ENCODE measurements around the gene CAMK2D.
A peak's percentile ranks its signal among the peaks of the same experiment; 100 is the strongest.

CAMK2D gene

DNA sequence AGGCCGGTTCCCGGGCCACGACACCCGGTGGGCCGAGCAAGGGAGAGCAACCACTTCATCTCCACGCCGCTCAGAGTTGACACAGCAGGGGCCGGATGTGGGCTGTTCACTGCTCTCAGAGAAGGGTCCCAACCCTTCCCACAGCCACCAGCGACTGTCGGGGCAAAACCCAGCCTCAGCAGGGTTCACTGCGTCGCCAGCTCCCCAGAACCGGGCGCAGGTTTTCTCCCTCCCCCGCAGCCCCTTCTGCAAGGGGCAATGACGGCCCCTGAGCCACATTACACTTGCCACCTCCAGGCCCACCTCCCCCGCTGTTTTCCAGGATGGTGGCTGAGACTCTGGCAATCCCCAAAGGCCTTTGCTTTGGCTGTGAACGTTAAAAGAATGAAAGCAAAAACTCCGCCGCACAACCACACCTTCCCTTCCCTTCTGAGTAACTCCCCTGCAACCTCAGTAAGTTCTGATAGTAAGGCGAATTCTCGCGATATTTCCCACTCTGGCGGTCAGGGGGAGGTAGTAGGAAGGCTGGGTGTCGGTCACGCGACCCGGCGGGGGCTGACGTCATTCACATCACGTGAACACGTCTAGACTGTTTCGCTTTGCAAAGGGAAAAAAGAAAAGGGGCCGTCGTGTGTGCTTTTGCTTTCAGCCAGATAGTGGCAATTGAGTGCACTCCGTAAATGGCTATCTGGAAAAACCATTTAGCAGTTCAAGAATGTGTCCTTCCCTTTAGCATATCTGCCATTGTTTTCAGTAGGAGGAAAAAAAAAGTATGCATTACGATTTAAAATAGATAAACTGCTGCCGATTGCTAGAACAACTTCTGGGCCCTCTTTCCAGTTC lies 869 bp upstream of the CAMK2D start:
- Histone ChIP-seq H3K4me1 (ENCODE audit: control insufficient read depth, insufficient read depth, low read length) (peaks cover 17% of the 10 kb centered on the region), H3K4me2 (ENCODE audit: low read length) (peak overlapping the region; percentile 90), H3K9ac (ENCODE audit: low read depth, low read length) (peak overlapping the region; percentile 94), H3K27me3 (ENCODE audit: control insufficient read depth, insufficient read depth, low read length) (no peaks in the 10 kb centered on the region), H3K4me3 (ENCODE audit: low read length) (peak overlapping the region; percentile 77), H3K9me3 (replicated peaks; ENCODE audit: low read length) (no peaks in the 10 kb centered on the region), H3K36me3 (ENCODE audit: insufficient read depth, low read length) (peaks cover 4% of the 10 kb centered on the region)

DNA sequence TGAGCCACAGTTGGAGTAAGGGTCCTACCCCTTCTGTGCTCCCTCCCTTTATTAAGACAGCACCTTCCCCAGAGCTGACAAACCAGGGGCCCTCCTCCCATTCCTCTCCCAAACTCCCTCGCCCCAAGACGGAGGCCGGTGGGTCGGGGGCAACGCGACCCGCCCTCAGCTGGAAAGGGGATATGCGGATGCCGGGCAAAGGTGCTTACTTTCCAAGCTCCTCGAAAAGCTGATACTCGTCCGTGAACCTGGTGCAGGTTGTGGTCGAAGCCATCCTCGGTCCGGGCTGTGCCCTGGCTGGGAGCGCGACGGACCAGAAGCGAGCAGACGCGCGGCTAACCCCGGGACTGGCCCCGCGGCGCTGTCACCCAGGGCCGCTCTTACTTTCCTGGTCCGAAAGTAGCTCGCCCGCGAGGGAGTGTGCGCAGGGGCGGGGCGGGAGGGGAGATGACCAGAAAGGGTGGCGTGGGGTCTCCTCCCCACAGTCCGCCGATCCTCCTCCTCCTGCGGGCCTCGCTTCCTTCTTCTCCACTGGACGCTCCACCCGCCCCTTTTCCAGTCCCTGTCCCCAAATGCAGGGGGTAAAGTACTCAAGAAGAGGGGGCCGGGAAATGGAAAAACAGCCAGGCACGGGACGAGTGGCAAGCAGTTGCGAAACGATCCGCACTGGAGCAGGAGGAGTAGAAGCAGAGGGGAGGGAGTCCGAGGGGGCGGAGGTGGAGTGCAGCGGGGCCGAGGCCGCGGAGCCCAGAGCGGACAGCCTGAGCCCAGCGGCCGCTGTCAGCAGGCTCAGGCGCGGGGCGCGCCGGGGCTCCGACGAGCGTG lies 531 bp downstream of the CAMK2D start:
- H3K4me3 ChIP-seq (ENCODE audit: low read length) = peak overlapping the region; percentile 77
- H3K4me1 ChIP-seq (ENCODE audit: control insufficient read depth, insufficient read depth, low read length) = peaks cover 28% of the 10 kb centered on the region
- peak overlapping the region; percentile 94 for H3K9ac ChIP-seq (ENCODE audit: low read depth, low read length)
- H3K4me2 ChIP-seq (ENCODE audit: low read length) = peak overlapping the region; percentile 90
- H3K9me3 ChIP-seq (replicated peaks; ENCODE audit: low read length) = no peaks in the 10 kb centered on the region
- H3K27me3 ChIP-seq (ENCODE audit: control insufficient read depth, insufficient read depth, low read length) = no peaks in the 10 kb centered on the region
- peaks cover 12% of the 10 kb centered on the region for H3K36me3 ChIP-seq (ENCODE audit: insufficient read depth, low read length)

DNA sequence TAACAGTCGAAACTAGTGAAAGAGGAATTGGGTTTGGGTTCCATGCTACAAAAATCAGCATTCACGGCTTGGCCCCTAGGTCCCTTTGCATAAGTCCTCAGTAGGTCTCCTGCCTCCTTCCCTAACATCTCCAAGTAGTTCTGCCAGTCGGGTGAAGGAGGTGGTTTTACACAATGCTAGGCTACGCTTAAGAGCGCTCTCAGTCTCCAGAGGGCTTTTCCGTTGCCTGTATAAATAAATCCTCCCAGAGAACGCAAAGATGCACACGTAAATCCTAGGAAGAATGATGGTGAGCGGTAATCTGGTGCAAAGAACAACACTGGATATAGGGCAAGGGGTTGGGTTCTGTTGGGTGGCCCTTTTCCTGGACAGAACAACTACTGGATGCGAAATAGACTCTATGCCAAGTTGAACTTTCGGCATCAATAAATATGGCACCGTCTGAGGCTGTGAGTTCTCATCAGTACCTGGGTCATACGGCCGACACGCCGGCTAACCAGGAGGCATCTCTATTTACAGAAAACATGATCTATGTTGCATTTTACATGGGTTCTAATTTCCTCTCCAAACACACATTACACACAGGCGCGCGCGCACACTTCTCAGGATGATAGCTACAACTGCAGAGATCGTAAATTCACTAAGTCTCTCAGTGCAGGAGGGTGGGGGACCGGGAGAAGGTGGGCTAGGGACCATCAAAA lies 1.3 kb downstream of the CAMK2D start:
- peak overlapping the region; percentile 90 for H3K4me2 ChIP-seq (ENCODE audit: low read length)
- H3K4me1 ChIP-seq (ENCODE audit: control insufficient read depth, insufficient read depth, low read length) = peaks cover 35% of the 10 kb centered on the region
- peaks cover 12% of the 10 kb centered on the region for H3K36me3 ChIP-seq (ENCODE audit: insufficient read depth, low read length)
- no peaks in the 10 kb centered on the region for H3K27me3 ChIP-seq (ENCODE audit: control insufficient read depth, insufficient read depth, low read length)
- peak overlapping the region; percentile 77 for H3K4me3 ChIP-seq (ENCODE audit: low read length)
- H3K9ac ChIP-seq (ENCODE audit: low read depth, low read length) = peak overlapping the region; percentile 94
- no peaks in the 10 kb centered on the region for H3K9me3 ChIP-seq (replicated peaks; ENCODE audit: low read length)

DNA sequence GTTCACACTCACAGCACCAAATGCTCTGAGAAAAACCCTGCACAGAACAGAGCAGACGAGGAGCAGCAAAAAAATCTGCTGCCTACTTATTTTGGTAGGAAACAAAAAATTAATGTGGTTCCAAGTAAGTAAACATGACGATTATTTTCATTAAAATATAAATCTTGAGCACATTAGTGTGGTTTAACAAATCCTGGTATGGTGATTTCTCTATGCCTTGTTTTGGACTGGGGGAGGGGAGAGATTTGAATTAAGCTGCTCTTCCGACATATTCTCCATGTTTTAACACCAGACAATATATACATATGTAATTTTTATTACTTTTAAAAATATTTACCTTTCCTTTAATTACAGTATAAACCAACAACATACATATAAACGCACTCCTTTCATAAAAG lies 1.8 kb downstream of the CAMK2D start:
- no peaks in the 10 kb centered on the region for H3K9me3 ChIP-seq (replicated peaks; ENCODE audit: low read length)
- H3K9ac ChIP-seq (ENCODE audit: low read depth, low read length) = peak overlapping the region; percentile 94
- H3K4me1 ChIP-seq (ENCODE audit: control insufficient read depth, insufficient read depth, low read length) = peaks cover 35% of the 10 kb centered on the region
- H3K4me2 ChIP-seq (ENCODE audit: low read length) = peak overlapping the region; percentile 90
- H3K4me3 ChIP-seq (ENCODE audit: low read length) = peak overlapping the region; percentile 77
- peaks cover 15% of the 10 kb centered on the region for H3K36me3 ChIP-seq (ENCODE audit: insufficient read depth, low read length)
- no peaks in the 10 kb centered on the region for H3K27me3 ChIP-seq (ENCODE audit: control insufficient read depth, insufficient read depth, low read length)

DNA sequence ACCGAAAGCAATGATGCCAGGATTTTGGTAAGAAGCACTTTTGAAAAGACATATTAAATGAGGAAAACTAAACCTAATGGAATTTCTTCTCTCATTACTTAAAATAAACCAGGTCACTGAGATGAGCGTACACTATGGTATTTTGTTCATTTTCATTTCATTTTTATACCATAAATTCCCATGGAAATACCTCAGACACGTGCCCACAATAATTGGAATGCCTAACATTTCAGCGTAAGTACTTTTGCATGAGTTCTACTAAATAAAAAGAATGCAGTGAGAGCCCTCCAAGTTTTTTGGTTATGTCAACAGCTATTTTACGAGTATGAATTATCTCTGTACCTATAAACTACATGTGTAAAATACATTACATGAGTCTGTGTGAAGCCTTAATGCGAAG lies 3.2 kb downstream of the CAMK2D start:
- peaks cover 34% of the 10 kb centered on the region for H3K4me1 ChIP-seq (ENCODE audit: control insufficient read depth, insufficient read depth, low read length)
- H3K4me3 ChIP-seq (ENCODE audit: low read length) = peak overlapping the region; percentile 77
- H3K9ac ChIP-seq (ENCODE audit: low read depth, low read length) = peak overlapping the region; percentile 94

DNA sequence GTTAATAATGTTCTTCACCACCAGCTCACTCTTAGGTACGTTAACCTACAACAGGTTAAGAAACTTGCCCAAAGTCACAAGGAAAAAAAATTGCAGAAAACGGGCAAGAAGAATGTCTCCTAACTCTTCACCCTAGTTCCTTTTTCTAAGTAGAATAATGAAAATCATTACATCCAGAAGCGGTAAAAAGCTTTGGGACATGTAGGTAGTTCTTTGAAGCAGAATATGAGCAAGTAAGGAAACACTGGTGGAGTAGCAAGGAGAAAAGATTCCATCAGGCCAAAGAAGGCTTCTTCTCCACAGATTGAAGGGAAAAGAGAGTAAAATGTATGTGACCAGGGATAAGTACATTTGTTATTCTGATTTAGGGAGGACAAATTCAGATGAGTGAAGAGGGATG lies 4.1 kb downstream of the CAMK2D start:
- Histone ChIP-seq H3K9ac (ENCODE audit: low read depth, low read length) (peak overlapping the region; percentile 94), H3K36me3 (ENCODE audit: insufficient read depth, low read length) (peaks cover 28% of the 10 kb centered on the region), H3K27me3 (ENCODE audit: control insufficient read depth, insufficient read depth, low read length) (no peaks in the 10 kb centered on the region), H3K4me3 (ENCODE audit: low read length) (peak overlapping the region; percentile 77), H3K4me2 (ENCODE audit: low read length) (peak overlapping the region; percentile 90), H3K9me3 (replicated peaks; ENCODE audit: low read length) (no peaks in the 10 kb centered on the region), H3K4me1 (ENCODE audit: control insufficient read depth, insufficient read depth, low read length) (peaks cover 28% of the 10 kb centered on the region)

More for the DNA sequence above, 3.2 kb downstream of the CAMK2D start:
- Histone ChIP-seq H3K4me2 (ENCODE audit: low read length) (peak overlapping the region; percentile 90), H3K36me3 (ENCODE audit: insufficient read depth, low read length) (peaks cover 24% of the 10 kb centered on the region), H3K9me3 (replicated peaks; ENCODE audit: low read length) (no peaks in the 10 kb centered on the region), H3K27me3 (ENCODE audit: control insufficient read depth, insufficient read depth, low read length) (no peaks in the 10 kb centered on the region)

DNA sequence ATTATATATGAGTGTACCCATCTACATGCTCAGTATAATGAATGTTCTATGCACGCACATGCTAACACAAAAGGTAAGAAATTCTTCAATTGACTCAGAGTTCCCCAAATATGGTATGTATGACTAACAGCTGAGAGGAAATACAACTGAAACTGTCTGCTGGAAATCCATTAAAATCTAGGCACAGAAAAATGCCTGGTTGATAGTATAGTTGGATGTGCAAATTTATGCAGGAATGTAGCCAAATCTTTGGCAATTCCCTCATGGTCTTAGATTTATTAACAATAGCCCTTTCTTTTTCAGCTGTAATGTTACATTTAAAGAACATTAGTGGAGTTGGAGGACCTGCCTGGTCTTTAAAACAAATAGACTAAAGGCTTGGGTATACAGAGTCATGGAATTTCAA lies 5.5 kb downstream of the CAMK2D start:
- H3K4me3 ChIP-seq (ENCODE audit: low read length) = no peak overlapping the region
- peaks cover 28% of the 10 kb centered on the region for H3K4me1 ChIP-seq (ENCODE audit: control insufficient read depth, insufficient read depth, low read length)
- no peak overlapping the region for H3K9ac ChIP-seq (ENCODE audit: low read depth, low read length)
- H3K9me3 ChIP-seq (replicated peaks; ENCODE audit: low read length) = no peaks in the 10 kb centered on the region
- H3K36me3 ChIP-seq (ENCODE audit: insufficient read depth, low read length) = peaks cover 32% of the 10 kb centered on the region
- H3K4me2 ChIP-seq (ENCODE audit: low read length) = peak overlapping the region; percentile 16
- H3K27me3 ChIP-seq (ENCODE audit: control insufficient read depth, insufficient read depth, low read length) = no peaks in the 10 kb centered on the region

DNA sequence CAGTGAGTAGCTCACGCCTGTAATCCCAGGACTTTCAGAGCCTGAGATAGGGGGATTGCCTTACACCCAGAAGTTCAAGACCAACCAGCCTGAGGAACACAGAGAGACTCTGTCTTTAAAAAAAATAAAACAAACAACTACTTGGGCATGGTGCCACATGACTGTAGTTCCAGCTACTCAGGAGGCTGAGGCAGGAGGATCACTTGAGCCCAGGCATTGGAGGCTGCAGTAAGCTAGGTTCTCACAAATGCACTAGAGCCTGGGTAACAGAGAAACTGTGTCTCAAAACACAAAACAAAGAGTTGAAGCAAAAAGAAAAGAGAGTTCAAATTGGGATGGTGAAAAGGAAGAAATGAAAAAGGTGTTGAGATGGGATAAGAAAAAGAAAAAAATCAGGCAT lies 10.8 kb downstream of the CAMK2D start:
- Histone ChIP-seq H3K4me3 (ENCODE audit: low read length) (no peak overlapping the region), H3K4me1 (ENCODE audit: control insufficient read depth, insufficient read depth, low read length) (peaks cover 7% of the 10 kb centered on the region), H3K9ac (ENCODE audit: low read depth, low read length) (no peak overlapping the region), H3K9me3 (replicated peaks; ENCODE audit: low read length) (no peaks in the 10 kb centered on the region), H3K36me3 (ENCODE audit: insufficient read depth, low read length) (peaks cover 32% of the 10 kb centered on the region), H3K4me2 (ENCODE audit: low read length) (no peak overlapping the region), H3K27me3 (ENCODE audit: control insufficient read depth, insufficient read depth, low read length) (no peaks in the 10 kb centered on the region)

DNA sequence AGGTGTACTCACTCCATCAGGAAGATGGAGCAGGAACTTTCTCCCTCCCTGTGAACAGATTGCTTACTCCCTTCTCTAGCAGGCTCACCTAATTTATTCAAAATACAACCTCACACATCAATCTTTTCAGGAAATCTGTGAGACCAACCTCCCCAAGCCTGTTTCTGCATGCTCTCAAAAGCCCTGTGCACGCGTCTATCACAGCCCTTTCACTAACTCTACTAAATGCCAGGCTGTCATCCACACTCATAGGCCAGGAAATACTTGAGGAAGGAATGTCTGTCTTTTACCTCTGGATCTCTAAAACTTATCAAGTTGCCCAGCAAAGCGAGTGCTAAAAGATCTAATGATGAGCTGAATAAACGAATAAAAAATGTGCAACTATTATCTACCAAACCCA lies 11.2 kb downstream of the CAMK2D start:
- peaks cover 32% of the 10 kb centered on the region for H3K36me3 ChIP-seq (ENCODE audit: insufficient read depth, low read length)
- no peak overlapping the region for H3K4me3 ChIP-seq (ENCODE audit: low read length)
- H3K4me2 ChIP-seq (ENCODE audit: low read length) = no peak overlapping the region
- no peaks in the 10 kb centered on the region for H3K27me3 ChIP-seq (ENCODE audit: control insufficient read depth, insufficient read depth, low read length)
- H3K4me1 ChIP-seq (ENCODE audit: control insufficient read depth, insufficient read depth, low read length) = peaks cover 3% of the 10 kb centered on the region
- H3K9ac ChIP-seq (ENCODE audit: low read depth, low read length) = no peak overlapping the region
- no peaks in the 10 kb centered on the region for H3K9me3 ChIP-seq (replicated peaks; ENCODE audit: low read length)

DNA sequence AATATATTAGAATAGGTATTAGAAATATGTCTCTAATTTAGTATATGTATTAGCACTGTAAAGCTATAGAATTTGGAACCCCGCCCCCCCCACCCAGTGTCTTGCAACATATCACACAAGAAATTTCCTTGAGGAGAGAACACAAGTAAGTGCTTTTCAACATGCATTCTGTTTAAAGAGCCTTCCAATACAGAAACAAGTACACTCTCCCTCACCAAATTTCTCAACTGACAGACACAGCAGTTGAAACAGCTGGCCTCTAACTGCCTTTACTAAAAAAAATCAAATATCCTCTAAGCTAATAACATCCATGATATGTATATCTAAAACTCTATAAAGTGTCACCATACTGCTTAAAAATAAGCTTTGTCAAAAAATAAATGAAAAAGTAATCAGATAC lies 12.4 kb downstream of the CAMK2D start:
- Histone ChIP-seq H3K9me3 (replicated peaks; ENCODE audit: low read length) (no peaks in the 10 kb centered on the region), H3K4me2 (ENCODE audit: low read length) (no peak overlapping the region), H3K9ac (ENCODE audit: low read depth, low read length) (no peak overlapping the region), H3K4me1 (ENCODE audit: control insufficient read depth, insufficient read depth, low read length) (peaks cover 3% of the 10 kb centered on the region), H3K4me3 (ENCODE audit: low read length) (no peak overlapping the region), H3K36me3 (ENCODE audit: insufficient read depth, low read length) (peaks cover 25% of the 10 kb centered on the region), H3K27me3 (ENCODE audit: control insufficient read depth, insufficient read depth, low read length) (no peaks in the 10 kb centered on the region)

DNA sequence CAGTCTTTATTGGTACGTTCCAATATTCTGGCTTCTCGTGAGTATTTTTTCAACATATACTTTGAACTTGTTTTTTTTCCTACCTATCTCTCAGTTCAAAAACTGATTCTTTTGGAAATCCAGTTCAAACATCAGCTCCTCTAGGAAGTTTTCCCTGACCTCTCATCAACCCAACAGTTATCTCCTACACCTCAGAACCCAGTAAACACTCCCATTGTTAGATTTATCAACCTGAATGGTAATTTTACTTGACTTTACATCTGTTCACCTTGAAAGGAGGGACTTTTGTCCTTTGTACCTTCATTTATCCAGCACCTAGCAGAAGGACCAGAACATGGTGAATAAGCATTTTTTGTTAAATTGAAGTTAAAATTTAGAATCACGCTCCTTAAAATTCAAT lies 13.6 kb downstream of the CAMK2D start:
- no peak overlapping the region for H3K4me2 ChIP-seq (ENCODE audit: low read length)
- H3K4me3 ChIP-seq (ENCODE audit: low read length) = no peak overlapping the region
- no peaks in the 10 kb centered on the region for H3K9me3 ChIP-seq (replicated peaks; ENCODE audit: low read length)
- no peak overlapping the region for H3K9ac ChIP-seq (ENCODE audit: low read depth, low read length)
- peaks cover 9% of the 10 kb centered on the region for H3K4me1 ChIP-seq (ENCODE audit: control insufficient read depth, insufficient read depth, low read length)
- H3K36me3 ChIP-seq (ENCODE audit: insufficient read depth, low read length) = peaks cover 21% of the 10 kb centered on the region
- H3K27me3 ChIP-seq (ENCODE audit: control insufficient read depth, insufficient read depth, low read length) = no peaks in the 10 kb centered on the region
